ENCODE results near the gene ZP4. TPM values are rescaled to one million over a fixed set of nuclear protein-coding genes. Genes with fewer than 3 reads are reported as not detected.

ZP4 gene
- total RNA-seq, 2 donors from 2014 or later = not detected

DNA sequence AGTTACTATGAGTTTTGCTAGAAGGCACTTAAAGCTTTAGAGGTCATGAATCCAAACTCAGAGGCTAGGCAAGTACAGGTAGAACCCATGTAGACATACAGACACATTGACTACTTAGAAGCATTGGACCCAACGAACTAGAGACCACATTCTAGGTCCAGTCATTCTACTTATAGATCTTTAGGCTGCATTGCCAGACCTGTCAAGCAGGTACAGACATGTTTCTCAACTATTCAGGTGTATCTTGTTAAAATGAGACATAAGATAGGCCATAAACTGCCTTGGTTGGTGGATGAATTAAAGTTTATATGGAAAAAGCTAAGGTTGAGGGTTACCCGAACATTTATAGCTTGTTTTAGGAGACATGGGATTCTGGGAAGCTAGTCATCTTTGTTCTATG, 6.5 kb downstream of the ZP4 start:
- Histone ChIP-seq H3K36me3 (no peaks in the 10 kb centered on the region), H3K9me3 (no peaks in the 10 kb centered on the region), H3K4me1 (ENCODE audit: control insufficient read depth in 1 of 2, low read depth in 2 of 2) (no peaks in the 10 kb centered on the region), H3K27me3 (replicated peaks; ENCODE audit: insufficient read depth) (no peaks in the 10 kb centered on the region), H3K27ac (no peak overlapping the region), H3K4me3 (no peak overlapping the region)
- no peak for DNase-seq (ENCODE audit: low spot score)
- no peak for ATAC-seq (ENCODE audit: insufficient number of reproducible peaks, low FRiP score, low read depth)
- TF ChIP-seq, protein P1, sequence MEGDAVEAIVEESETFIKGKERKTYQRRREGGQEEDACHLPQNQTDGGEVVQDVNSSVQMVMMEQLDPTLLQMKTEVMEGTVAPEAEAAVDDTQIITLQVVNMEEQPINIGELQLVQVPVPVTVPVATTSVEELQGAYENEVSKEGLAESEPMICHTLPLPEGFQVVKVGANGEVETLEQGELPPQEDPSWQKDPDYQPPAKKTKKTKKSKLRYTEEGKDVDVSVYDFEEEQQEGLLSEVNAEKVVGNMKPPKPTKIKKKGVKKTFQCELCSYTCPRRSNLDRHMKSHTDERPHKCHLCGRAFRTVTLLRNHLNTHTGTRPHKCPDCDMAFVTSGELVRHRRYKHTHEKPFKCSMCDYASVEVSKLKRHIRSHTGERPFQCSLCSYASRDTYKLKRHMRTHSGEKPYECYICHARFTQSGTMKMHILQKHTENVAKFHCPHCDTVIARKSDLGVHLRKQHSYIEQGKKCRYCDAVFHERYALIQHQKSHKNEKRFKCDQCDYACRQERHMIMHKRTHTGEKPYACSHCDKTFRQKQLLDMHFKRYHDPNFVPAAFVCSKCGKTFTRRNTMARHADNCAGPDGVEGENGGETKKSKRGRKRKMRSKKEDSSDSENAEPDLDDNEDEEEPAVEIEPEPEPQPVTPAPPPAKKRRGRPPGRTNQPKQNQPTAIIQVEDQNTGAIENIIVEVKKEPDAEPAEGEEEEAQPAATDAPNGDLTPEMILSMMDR (IDR thresholded peaks at IDR 0.05) = no peak

DNA sequence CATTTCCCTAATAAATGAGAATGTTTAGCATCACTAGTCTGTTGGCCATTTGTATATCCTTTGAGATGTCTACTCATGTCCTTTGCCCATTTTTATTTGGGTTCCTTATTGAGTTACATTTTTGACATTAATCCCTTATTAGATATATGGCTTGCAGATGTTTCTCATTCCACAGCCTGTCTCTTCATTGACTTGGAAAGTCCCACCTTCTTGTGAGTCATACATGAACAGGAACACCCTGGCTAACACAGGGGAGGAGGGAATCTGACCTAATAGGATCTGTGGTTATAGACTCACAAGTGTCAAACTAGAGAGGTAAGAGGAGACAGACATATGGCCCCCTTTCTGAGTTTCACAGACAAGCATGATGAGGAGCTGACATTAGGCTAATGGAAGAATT, 11.5 kb downstream of the ZP4 start:
- H3K4me1 ChIP-seq (ENCODE audit: control insufficient read depth in 1 of 2, low read depth in 2 of 2) = peaks cover 0 to 7% of the 10 kb centered on the region in 2 donors
- H3K27ac ChIP-seq = no peak overlapping the region
- ATAC-seq (ENCODE audit: insufficient number of reproducible peaks, low FRiP score, low read depth) (no peak), DNase-seq (ENCODE audit: low spot score) (no peak)
- no peaks in the 10 kb centered on the region for H3K36me3 ChIP-seq
- H3K27me3 ChIP-seq (replicated peaks; ENCODE audit: insufficient read depth) = no peaks in the 10 kb centered on the region
- H3K9me3 ChIP-seq = no peaks in the 10 kb centered on the region
- TF ChIP-seq, protein P1 (IDR thresholded peaks at IDR 0.05) = no peak
- H3K4me3 ChIP-seq = no peak overlapping the region

DNA sequence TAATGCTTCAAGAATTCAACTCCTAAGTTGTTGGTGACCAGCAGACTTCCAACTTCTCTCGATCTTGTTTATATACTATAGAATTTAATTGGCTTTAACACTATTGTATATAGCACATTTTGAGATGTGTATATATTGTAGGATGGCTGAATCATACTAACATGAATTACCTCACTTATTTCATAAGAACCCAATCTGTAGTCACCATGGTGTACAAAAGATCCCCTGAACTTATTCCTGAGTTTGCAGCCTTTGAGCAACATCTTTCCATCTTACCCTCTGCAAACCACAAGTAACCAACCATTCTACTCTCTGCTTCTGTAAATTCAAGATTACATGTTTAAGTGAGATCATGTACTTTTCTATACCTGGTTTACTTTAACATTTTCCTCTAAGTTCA, 12.3 kb downstream of the ZP4 start:
- Histone ChIP-seq H3K36me3 (no peaks in the 10 kb centered on the region), H3K27me3 (replicated peaks; ENCODE audit: insufficient read depth) (no peaks in the 10 kb centered on the region), H3K27ac (no peak overlapping the region), H3K4me3 (no peak overlapping the region), H3K4me1 (ENCODE audit: control insufficient read depth in 1 of 2, low read depth in 2 of 2) (peaks cover 0 to 7% of the 10 kb centered on the region in 2 donors), H3K9me3 (no peaks in the 10 kb centered on the region)
- no peak for DNase-seq (ENCODE audit: low spot score)
- TF ChIP-seq, protein P1 (IDR thresholded peaks at IDR 0.05) = no peak
- no peak for ATAC-seq (ENCODE audit: insufficient number of reproducible peaks, low FRiP score, low read depth)

DNA sequence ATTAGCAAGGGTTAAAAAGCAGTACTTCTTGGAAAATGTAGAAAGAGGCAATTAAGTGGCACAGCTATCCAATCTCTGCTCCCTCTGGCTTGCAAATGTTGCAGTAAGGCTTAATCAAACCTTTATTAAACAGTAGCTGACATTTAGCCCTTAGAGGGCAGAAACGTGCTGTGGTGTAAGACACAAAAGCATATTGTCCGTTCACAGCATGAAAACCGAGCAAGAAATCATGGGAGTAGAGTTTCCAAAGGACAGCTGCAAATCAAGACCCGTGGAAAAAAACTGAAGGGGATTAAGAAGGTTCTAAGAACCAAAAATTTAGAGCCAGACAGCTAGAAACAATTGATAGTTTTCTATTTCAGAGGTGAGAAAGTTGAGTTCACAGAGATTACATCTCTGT, 13.1 kb downstream of the ZP4 start:
- Histone ChIP-seq H3K9me3 (no peaks in the 10 kb centered on the region), H3K27me3 (replicated peaks; ENCODE audit: insufficient read depth) (no peaks in the 10 kb centered on the region), H3K4me1 (ENCODE audit: control insufficient read depth in 1 of 2, low read depth in 2 of 2) (peaks cover 0 to 7% of the 10 kb centered on the region in 2 donors), H3K4me3 (no peak overlapping the region), H3K27ac (no peak overlapping the region), H3K36me3 (no peaks in the 10 kb centered on the region)
- TF ChIP-seq, protein P1 (IDR thresholded peaks at IDR 0.05) = no peak
- no peak for ATAC-seq (ENCODE audit: insufficient number of reproducible peaks, low FRiP score, low read depth)
- no peak for DNase-seq (ENCODE audit: low spot score)

DNA sequence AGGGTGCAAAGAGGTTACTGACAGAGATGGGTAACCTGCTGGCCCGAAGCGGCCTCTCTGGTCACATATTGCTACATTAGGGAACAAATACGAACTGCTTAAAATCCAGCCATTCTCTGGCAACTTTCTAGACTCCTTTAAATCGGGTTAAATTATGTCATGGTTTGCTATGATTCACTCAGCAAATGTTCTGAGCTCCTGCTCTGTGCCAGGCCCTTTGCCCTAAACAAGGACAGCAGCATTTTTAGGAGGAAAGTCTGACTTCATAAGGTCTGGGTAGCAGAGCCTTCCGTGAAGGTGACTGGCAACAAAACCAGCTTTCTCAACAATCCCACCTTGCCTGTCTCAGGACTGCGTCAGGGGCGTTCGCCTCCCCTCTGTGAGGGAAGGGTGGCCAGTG, 15.4 kb downstream of the ZP4 start:
- ATAC-seq (ENCODE audit: insufficient number of reproducible peaks, low FRiP score, low read depth) (no peak), DNase-seq (ENCODE audit: low spot score) (no peak)
- TF ChIP-seq, protein P1 (IDR thresholded peaks at IDR 0.05) = no peak
- no peak overlapping the region for H3K27ac ChIP-seq
- no peaks in the 10 kb centered on the region for H3K9me3 ChIP-seq
- peaks cover 0 to 7% of the 10 kb centered on the region in 2 donors for H3K4me1 ChIP-seq (ENCODE audit: control insufficient read depth in 1 of 2, low read depth in 2 of 2)
- H3K27me3 ChIP-seq (replicated peaks; ENCODE audit: insufficient read depth) = no peaks in the 10 kb centered on the region
- H3K36me3 ChIP-seq = no peaks in the 10 kb centered on the region
- H3K4me3 ChIP-seq = no peak overlapping the region

All from thoracic aorta (tissue), 2 donors.